HepG2 (cell line): ENCODE measurements around the gene MSANTD2. TPM values are rescaled to one million over a fixed set of nuclear protein-coding genes. Genes with fewer than 3 reads are reported as not detected.
A peak's percentile ranks its signal among the peaks of the same experiment; 100 is the strongest.

Source experiments
- ELF3 ChIP-seq: IDR thresholded peaks from 2 replicates; pipeline ENCODE4 v1.6.1; 2016; ENCODE audit warnings: missing genetic modification reagents, missing compliant biosample characterization
- NFE2L2 ChIP-seq: fragments of 150-350 bp; IDR thresholded peaks from 2 replicates; pipeline ENCODE4 v1.6.1; 2014; ENCODE audit warnings: low read length
- ONECUT2 ChIP-seq: sonication (generic); formaldehyde crosslinking; IDR thresholded peaks from 2 replicates; pipeline ENCODE4 v1.4.0; 2020; ENCODE audit warnings: missing genetic modification reagents
- REXO4 ChIP-seq: sonication (generic); formaldehyde crosslinking; IDR thresholded peaks from 2 replicates; pipeline ENCODE4 v1.8.0; 2022; ENCODE audit warnings: missing genetic modification reagents, mild to moderate bottlenecking, borderline replicate concordance
- SALL2 ChIP-seq: sonication (generic); formaldehyde crosslinking; IDR thresholded peaks from 2 replicates; pipeline ENCODE4 v1.8.1; 2023; ENCODE audit warnings: mild to moderate bottlenecking, missing genetic modification reagents, inconsistent platforms
- ZBTB38 ChIP-seq: sonication (generic); formaldehyde crosslinking; IDR thresholded peaks from 2 replicates; pipeline ENCODE4 v1.5.1; 2020; ENCODE audit warnings: mild to moderate bottlenecking, missing genetic modification reagents
- ZFP36 ChIP-seq: fragments of 150-350 bp; IDR thresholded peaks from 2 replicates; pipeline ENCODE4 v1.6.1; 2018; ENCODE audit warnings: borderline replicate concordance, low read length, low read depth; ENCODE audit not compliant: partially characterized antibody
- ZFP82 ChIP-seq: sonication (generic); formaldehyde crosslinking; IDR thresholded peaks from 2 replicates; pipeline ENCODE4 v1.5.1; 2020; ENCODE audit warnings: mild to moderate bottlenecking, missing genetic modification reagents, borderline replicate concordance
- ZMYM2 ChIP-seq: sonication (generic); formaldehyde crosslinking; IDR thresholded peaks from 2 replicates; pipeline ENCODE4 v1.8.0; 2022; ENCODE audit warnings: mild to moderate bottlenecking, missing genetic modification reagents
- ZNF441 ChIP-seq: sonication (generic); formaldehyde crosslinking; IDR thresholded peaks from 2 replicates; pipeline ENCODE4 v1.7.0; 2021; ENCODE audit warnings: missing genetic modification reagents, borderline replicate concordance
- ZNF562 ChIP-seq: sonication (generic); formaldehyde crosslinking; IDR thresholded peaks from 2 replicates; pipeline ENCODE4 v1.8.0; 2022; ENCODE audit warnings: missing genetic modification reagents, borderline replicate concordance
- ZSCAN9 ChIP-seq: IDR thresholded peaks from 2 replicates; pipeline ENCODE4 v1.6.1; 2016; ENCODE audit warnings: borderline replicate concordance
- polyA plus RNA-seq, 8 experiments: library from polyadenylated mRNA; depleted of rRNA in 3 of 8; stranded (reverse) in 7 of 8; unstranded in 1 of 8; fragments of >200 nt; fragmentation: Illumina TruSeq in 4 of 8; extraction: Trizol in 4 of 8; gene quantifications; 2 replicates each; pipeline versions ENCODE4 v1.2.1 to v1.2.3, GENCODE V29; 2011 to 2016; ENCODE audit warnings: low read depth in 4 of 8, missing spikeins in 1 of 8, mixed read lengths in 1 of 8; ENCODE audit not compliant: insufficient read depth in 1 of 8
- total RNA-seq, 5 experiments: library from RNA; depleted of rRNA; stranded (reverse); fragments of >200 nt; fragmentation: Illumina TruSeq; extraction: Trizol; gene quantifications; 2 replicates each; pipeline ENCODE4 v1.2.3, GENCODE V29; 2016; ENCODE audit warnings: low read depth in 1 of 5
- TF ChIP-seq, protein P1 (sequence below), 2 experiments: sonication (generic) in 1 of 2; formaldehyde crosslinking in 1 of 2; IDR thresholded peaks; 2 replicates each; pipeline versions ENCODE4 v1.6.1 to v1.9.0; 2014 to 2022; ENCODE audit warnings: antibody characterized with exemption in 1 of 2, borderline replicate concordance in 1 of 2, inconsistent platforms in 1 of 2, low read depth in 1 of 2, missing genetic modification reagents in 1 of 2
- TF ChIP-seq, protein P2 (sequence below): sonication (generic); formaldehyde crosslinking; IDR thresholded peaks from 2 replicates; pipeline ENCODE4 v1.4.0; 2020; ENCODE audit warnings: mild to moderate bottlenecking, missing genetic modification reagents
- TF ChIP-seq, protein P3 (sequence below): IDR thresholded peaks from 2 replicates; pipeline ENCODE4 v1.6.1; 2016; ENCODE audit warnings: mild to moderate bottlenecking
- TF ChIP-seq, protein P4 (sequence below): sonication (generic); formaldehyde crosslinking; conservative IDR thresholded peaks from 2 replicates; pipeline ENCODE4 v1.8.1; 2023; ENCODE audit warnings: missing genetic modification reagents
- TF ChIP-seq, protein P5 (sequence below): sonication (generic); formaldehyde crosslinking; IDR thresholded peaks from 2 replicates; pipeline ENCODE4 v1.9.0; 2021; ENCODE audit warnings: missing genetic modification reagents, mild to moderate bottlenecking, borderline replicate concordance

The MSANTD2 gene
- total and polyA plus RNA-seq, 2 of the 13 experiments (the other 11 are each of a cell fraction or from before 2014, with no cell fraction given), result 8.7 to 10.1 TPM

DNA sequence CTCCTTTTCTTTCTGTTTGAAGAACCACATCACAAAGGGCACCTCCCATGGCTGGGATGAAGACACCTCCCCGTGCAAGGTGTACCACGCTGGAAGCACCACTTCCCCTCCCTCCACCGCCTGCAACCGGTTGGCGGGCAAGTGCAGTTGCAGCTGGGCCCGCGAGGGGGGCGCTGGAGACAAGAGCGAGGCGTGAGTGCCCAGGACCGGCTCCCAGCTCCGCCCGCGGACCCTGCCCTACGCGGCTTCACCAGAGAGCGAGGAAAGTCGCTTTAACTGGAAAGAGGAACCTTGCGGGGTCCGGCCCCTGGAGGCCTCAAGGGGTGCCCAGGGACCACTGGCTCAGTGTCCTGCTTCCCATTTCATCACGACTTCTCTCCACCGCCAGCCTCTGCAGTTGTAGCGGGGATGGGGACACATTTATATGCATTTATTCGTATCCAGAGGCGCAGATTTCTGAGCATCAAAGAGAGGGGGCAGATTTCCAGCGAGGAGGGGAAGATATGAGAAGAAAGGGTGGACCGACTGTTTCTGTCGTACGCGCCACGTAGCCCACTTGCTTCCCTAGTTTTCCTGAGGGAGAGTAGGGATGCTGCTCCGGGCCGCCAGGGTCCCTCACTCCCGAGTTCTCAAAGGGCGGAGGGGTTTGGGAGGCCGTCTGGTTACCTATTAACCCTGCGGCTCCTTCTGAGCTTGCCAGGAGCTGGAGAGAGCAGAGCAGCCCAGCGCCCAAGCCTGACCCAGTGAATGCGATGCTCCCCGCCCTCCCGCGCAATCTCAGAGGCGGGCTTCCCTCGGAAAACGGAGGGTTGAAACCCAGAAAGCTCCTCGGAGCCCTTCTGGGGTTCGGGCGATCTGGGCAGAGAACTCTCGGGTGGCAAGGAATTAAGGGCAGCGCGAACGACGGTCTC lies 41.6 kb downstream of the MSANTD2 start (continued):
- TF ChIP-seq, protein P1, sequence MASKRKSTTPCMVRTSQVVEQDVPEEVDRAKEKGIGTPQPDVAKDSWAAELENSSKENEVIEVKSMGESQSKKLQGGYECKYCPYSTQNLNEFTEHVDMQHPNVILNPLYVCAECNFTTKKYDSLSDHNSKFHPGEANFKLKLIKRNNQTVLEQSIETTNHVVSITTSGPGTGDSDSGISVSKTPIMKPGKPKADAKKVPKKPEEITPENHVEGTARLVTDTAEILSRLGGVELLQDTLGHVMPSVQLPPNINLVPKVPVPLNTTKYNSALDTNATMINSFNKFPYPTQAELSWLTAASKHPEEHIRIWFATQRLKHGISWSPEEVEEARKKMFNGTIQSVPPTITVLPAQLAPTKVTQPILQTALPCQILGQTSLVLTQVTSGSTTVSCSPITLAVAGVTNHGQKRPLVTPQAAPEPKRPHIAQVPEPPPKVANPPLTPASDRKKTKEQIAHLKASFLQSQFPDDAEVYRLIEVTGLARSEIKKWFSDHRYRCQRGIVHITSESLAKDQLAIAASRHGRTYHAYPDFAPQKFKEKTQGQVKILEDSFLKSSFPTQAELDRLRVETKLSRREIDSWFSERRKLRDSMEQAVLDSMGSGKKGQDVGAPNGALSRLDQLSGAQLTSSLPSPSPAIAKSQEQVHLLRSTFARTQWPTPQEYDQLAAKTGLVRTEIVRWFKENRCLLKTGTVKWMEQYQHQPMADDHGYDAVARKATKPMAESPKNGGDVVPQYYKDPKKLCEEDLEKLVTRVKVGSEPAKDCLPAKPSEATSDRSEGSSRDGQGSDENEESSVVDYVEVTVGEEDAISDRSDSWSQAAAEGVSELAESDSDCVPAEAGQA (IDR thresholded peaks at IDR 0.05; ENCODE audit: low read depth), result no peak
- TF ChIP-seq, protein P1 (CRISPR knock-in tag; IDR thresholded peaks at IDR 0.05; ENCODE audit: borderline replicate concordance), result no peak
- TF ChIP-seq ZBTB38 (CRISPR knock-in tag), result no peak
- TF ChIP-seq ZSCAN9, result no peak
- no peak for TF ChIP-seq ZFP36
- peak; percentile 75 for TF ChIP-seq ZNF441 (CRISPR knock-in tag)
- no peak for TF ChIP-seq ZFP82 (CRISPR knock-in tag)
- TF ChIP-seq, protein P2, sequence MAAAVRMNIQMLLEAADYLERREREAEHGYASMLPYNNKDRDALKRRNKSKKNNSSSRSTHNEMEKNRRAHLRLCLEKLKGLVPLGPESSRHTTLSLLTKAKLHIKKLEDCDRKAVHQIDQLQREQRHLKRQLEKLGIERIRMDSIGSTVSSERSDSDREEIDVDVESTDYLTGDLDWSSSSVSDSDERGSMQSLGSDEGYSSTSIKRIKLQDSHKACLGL (CRISPR knock-in tag), result no peak
- TF ChIP-seq ELF3, result peak; percentile 54; the same call in 1 of the 2 replicates
- TF ChIP-seq, protein P3, sequence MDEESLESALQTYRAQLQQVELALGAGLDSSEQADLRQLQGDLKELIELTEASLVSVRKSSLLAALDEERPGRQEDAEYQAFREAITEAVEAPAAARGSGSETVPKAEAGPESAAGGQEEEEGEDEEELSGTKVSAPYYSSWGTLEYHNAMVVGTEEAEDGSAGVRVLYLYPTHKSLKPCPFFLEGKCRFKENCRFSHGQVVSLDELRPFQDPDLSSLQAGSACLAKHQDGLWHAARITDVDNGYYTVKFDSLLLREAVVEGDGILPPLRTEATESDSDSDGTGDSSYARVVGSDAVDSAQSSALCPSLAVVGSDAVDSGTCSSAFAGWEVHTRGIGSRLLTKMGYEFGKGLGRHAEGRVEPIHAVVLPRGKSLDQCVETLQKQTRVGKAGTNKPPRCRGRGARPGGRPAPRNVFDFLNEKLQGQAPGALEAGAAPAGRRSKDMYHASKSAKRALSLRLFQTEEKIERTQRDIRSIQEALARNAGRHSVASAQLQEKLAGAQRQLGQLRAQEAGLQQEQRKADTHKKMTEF, result peak; percentile 27; the same call in 1 of the 2 replicates
- TF ChIP-seq SALL2 (CRISPR knock-in tag), result no peak
- no peak for TF ChIP-seq ONECUT2
- TF ChIP-seq REXO4 (CRISPR knock-in tag), result no peak
- TF ChIP-seq, protein P4, sequence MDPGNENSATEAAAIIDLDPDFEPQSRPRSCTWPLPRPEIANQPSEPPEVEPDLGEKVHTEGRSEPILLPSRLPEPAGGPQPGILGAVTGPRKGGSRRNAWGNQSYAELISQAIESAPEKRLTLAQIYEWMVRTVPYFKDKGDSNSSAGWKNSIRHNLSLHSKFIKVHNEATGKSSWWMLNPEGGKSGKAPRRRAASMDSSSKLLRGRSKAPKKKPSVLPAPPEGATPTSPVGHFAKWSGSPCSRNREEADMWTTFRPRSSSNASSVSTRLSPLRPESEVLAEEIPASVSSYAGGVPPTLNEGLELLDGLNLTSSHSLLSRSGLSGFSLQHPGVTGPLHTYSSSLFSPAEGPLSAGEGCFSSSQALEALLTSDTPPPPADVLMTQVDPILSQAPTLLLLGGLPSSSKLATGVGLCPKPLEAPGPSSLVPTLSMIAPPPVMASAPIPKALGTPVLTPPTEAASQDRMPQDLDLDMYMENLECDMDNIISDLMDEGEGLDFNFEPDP (CRISPR knock-in tag), result no peak
- TF ChIP-seq ZNF562 (CRISPR knock-in tag), result no peak
- TF ChIP-seq ZMYM2 (CRISPR knock-in tag), result 0 out of 2 replicates have a peak, but pooled peaks have one; percentile 37
- TF ChIP-seq NFE2L2, result no peak
- TF ChIP-seq, protein P5, sequence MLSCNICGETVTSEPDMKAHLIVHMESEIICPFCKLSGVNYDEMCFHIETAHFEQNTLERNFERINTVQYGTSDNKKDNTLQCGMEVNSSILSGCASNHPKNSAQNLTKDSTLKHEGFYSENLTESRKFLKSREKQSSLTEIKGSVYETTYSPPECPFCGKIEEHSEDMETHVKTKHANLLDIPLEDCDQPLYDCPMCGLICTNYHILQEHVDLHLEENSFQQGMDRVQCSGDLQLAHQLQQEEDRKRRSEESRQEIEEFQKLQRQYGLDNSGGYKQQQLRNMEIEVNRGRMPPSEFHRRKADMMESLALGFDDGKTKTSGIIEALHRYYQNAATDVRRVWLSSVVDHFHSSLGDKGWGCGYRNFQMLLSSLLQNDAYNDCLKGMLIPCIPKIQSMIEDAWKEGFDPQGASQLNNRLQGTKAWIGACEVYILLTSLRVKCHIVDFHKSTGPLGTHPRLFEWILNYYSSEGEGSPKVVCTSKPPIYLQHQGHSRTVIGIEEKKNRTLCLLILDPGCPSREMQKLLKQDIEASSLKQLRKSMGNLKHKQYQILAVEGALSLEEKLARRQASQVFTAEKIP, result no peak
